HFF-Myc (cell line): ENCODE data around the gene ZNF10.

Experiments used
- DNase-seq: peaks from one replicate; pipeline ENCODE4 v3.0.0-alpha.2; 2011; ENCODE audit warnings: low read depth; ENCODE audit errors: extremely low read depth
- H3K4me3 ChIP-seq: replicated peaks from 2 replicates; pipeline ENCODE4 v1.5.1; 2011; ENCODE audit warnings: low read depth, mild to moderate bottlenecking, control low read depth, low read length
- CTCF ChIP-seq: IDR thresholded peaks from 2 replicates; pipeline ENCODE4 v1.5.1; 2012; ENCODE audit warnings: mild to moderate bottlenecking, low read depth, low read length, control low read depth; ENCODE audit errors: missing control alignments

Gene ZNF10

GRCh38 chr12:133130038-133130807 lies at the start of gene ZNF10, which contains the start of gene ZNF891:
ZNF10 (plus strand) TSS chr12:133130627; CDS start chr12:133144493, 13,866 bp downstream.
ZNF891 (minus strand) TSS chr12:133130274; CDS start chr12:133121918, 8,356 bp downstream.
- peak; percentile 73 for DNase-seq

DNA sequence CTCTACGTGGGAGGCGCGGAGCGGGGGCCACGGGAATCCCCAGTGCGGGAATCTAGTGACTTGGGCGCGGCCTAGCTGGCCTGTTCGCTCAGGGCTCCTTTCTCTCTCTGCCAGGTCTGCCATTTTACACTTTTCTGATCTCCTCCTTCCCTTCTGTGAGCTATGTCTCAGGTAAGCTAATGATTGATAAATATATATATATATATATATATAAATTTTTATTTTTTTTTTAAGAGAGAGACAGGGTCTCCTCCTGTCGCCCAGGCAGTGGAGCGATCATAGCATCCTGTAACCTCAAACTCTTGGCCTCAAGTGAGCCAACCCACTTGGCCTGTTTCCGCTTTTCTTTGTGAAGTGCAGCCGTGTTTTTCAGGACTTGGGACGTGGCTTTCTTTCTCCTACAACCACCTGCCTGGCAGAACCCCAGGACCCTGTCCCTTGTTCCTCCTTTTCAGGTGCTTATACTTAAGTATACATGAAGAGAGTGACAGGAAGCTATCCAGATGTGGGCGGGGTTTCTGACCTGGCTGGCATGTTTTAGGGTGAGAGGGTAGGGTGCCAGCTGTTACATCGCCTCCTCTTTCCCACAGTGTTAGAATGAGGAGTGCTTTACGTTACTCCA lies 49.2 kb upstream of the ZNF10 start:
- peak overlapping the region; percentile 65 for H3K4me3 ChIP-seq
- no peak for TF ChIP-seq CTCF
- DNase-seq: no peak

More at GRCh38 chr12:133130038-133130807, at the start of gene ZNF10, which contains the start of gene ZNF891:
- TF ChIP-seq CTCF: no peak
- H3K4me3 ChIP-seq: peak within 1 kb of the TSS; percentile 79

DNA sequence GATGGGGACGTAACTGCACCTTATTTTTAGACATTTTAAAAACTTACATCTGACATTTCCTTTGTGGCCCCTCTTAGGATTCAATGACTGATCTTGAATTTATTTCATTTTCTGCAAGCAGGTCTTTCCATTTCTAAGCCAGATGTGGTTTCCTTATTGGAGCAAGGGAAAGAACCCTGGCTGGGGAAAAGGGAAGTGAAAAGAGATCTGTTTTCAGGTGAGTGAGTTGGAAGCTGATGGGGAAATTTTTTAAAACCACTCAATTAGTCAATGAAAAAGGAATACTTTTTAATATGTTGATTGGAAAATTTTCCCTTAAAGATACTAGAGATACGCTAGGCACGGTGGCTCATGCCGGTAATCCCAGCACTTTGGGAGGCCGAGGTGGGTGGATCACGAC lies 47.1 kb upstream of the ZNF10 start:
- no peak for TF ChIP-seq CTCF
- H3K4me3 ChIP-seq: no peak overlapping the region
- DNase-seq: no peak

DNA sequence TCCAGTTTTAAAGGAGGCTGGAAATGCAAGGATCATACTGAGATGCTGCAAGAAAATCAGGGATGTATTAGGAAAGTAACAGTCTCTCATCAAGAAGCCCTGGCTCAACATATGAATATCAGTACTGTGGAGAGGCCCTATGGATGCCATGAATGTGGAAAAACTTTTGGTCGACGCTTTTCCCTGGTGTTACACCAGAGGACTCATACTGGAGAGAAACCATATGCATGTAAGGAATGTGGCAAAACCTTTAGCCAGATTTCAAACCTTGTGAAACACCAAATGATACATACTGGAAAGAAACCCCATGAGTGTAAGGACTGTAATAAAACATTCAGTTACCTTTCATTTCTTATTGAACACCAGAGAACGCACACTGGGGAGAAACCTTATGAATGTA lies 24.8 kb upstream of the ZNF10 start:
- no peak for DNase-seq
- H3K4me3 ChIP-seq: no peak overlapping the region
- no peak for TF ChIP-seq CTCF

- TF ChIP-seq CTCF: no peak
- no peak overlapping the region for H3K4me3 ChIP-seq
Observed at GRCh38 chr12:133106253-133106652, 24.2 kb upstream of the ZNF10 start.

GRCh38 chr12:133107121-133107520 lies 23.3 kb upstream of the ZNF10 start:
- no peak overlapping the region for H3K4me3 ChIP-seq
- DNase-seq: no peak
- no peak for TF ChIP-seq CTCF

More at GRCh38 chr12:133106253-133106652, 24.2 kb upstream of the ZNF10 start:
- DNase-seq: no peak
